WTC11 (cell line): Measurements from ENCODE around the gene RACK1. TPM values are rescaled to one million over a fixed set of nuclear protein-coding genes. Genes with fewer than 3 reads are reported as not detected.

Experiments
- ATAC-seq: fragments of 200-7000 bp; cut with Tn5 transposase; 2 replicates; pipeline ENCODE4 v1.10.0; 2021; ENCODE audit warnings: mild to moderate bottlenecking, moderate library complexity
- CTCF ChIA-PET: fragments of 300-600 bp; sonication (Branson Sonifier 250); formaldehyde crosslinking; loops from one replicate; lab custom pipeline; 2021; ENCODE audit warnings: antibody characterized with exemption; lab: Charles Lee
- POLR2A ChIA-PET: fragments of 350-600 bp; sonication (Branson Sonifier 250); formaldehyde crosslinking; loops from one replicate; lab custom pipeline; 2021; ENCODE audit warnings: antibody characterized with exemption; lab: Charles Lee
- DNase-seq: peaks from one replicate; pipeline ENCODE4 v3.0.0; 2021; ENCODE audit warnings: low spot score
- H3K27ac Mint-ChIP-seq: 2 replicates; pipeline ENCODE4 v1.8.0; 2021; ENCODE audit warnings: mixed read lengths
- H3K27me3 Mint-ChIP-seq: 2 replicates; pipeline ENCODE4 v1.8.0; 2021; ENCODE audit warnings: low read depth, mild to moderate bottlenecking, moderate library complexity, mixed read lengths
- H3K36me3 Mint-ChIP-seq: 2 replicates; pipeline ENCODE4 v1.8.0; 2021; ENCODE audit warnings: mixed read lengths
- H3K4me1 Mint-ChIP-seq: 2 replicates; pipeline ENCODE4 v1.8.0; 2022; ENCODE audit warnings: mixed read lengths
- H3K4me3 Mint-ChIP-seq: 2 replicates; pipeline ENCODE4 v1.8.0; 2021; ENCODE audit warnings: mild to moderate bottlenecking, moderate library complexity, mixed read lengths
- H3K9me3 Mint-ChIP-seq: 2 replicates; pipeline ENCODE4 v1.8.0; 2021; ENCODE audit warnings: mixed read lengths
- CREM ChIP-seq: sonication (generic); formaldehyde crosslinking; IDR thresholded peaks from 2 replicates; pipeline ENCODE4 v1.8.1; 2022; ENCODE audit warnings: mild to moderate bottlenecking, missing genetic modification reagents, moderate library complexity
- E2F5 ChIP-seq: sonication (generic); formaldehyde crosslinking; IDR thresholded peaks from 2 replicates; pipeline ENCODE4 v1.8.1; 2022; ENCODE audit warnings: mild to moderate bottlenecking, moderate library complexity, missing genetic modification reagents
- GABPB1 ChIP-seq: sonication (generic); formaldehyde crosslinking; IDR thresholded peaks from 2 replicates; pipeline ENCODE4 v1.8.1; 2023; ENCODE audit warnings: mild to moderate bottlenecking, missing genetic modification reagents
- GRHL2 ChIP-seq: fragments of 250-450 bp; sonication (Bioruptor Pico); IDR thresholded peaks from 2 replicates; pipeline ENCODE4 v1.8.0; 2022; ENCODE audit warnings: mild to moderate bottlenecking, moderate library complexity; ENCODE audit not compliant: insufficient replicate concordance, severe bottlenecking
- HMGXB4 ChIP-seq: sonication (generic); formaldehyde crosslinking; IDR thresholded peaks from 2 replicates; pipeline ENCODE4 v1.8.1; 2023; ENCODE audit warnings: mild to moderate bottlenecking, moderate library complexity, missing genetic modification reagents
- JAZF1 ChIP-seq: fragments of 250-450 bp; sonication (Bioruptor Pico); IDR thresholded peaks from 2 replicates; pipeline ENCODE4 v1.9.0; 2021; ENCODE audit warnings: moderate library complexity, mild to moderate bottlenecking, inconsistent platforms
- MYBL2 ChIP-seq: sonication (generic); formaldehyde crosslinking; IDR thresholded peaks from 2 replicates; pipeline ENCODE4 v1.8.1; 2023; ENCODE audit warnings: mild to moderate bottlenecking, moderate library complexity, missing genetic modification reagents
- NFATC4 ChIP-seq: fragments of 250-450 bp; sonication (Bioruptor Pico); IDR thresholded peaks from 2 replicates; pipeline ENCODE4 v1.9.0; 2021; ENCODE audit warnings: mild to moderate bottlenecking
- NR1H2 ChIP-seq: sonication (generic); formaldehyde crosslinking; IDR thresholded peaks from 2 replicates; pipeline ENCODE4 v1.9.0; 2021; ENCODE audit warnings: mild to moderate bottlenecking, moderate library complexity, missing genetic modification reagents
- PREB ChIP-seq: sonication (generic); formaldehyde crosslinking; IDR thresholded peaks from 2 replicates; pipeline ENCODE4 v1.8.1; 2022; ENCODE audit warnings: mild to moderate bottlenecking, missing genetic modification reagents, moderate library complexity, borderline replicate concordance
- PRRX2 ChIP-seq: fragments of 250-450 bp; sonication (Bioruptor Pico); IDR thresholded peaks from 2 replicates; pipeline ENCODE4 v1.8.0; 2021; ENCODE audit warnings: mild to moderate bottlenecking
- SOX15 ChIP-seq: fragments of 250-450 bp; sonication (Bioruptor Pico); IDR thresholded peaks from 2 replicates; pipeline ENCODE4 v1.9.0; 2021; ENCODE audit warnings: mild to moderate bottlenecking
- SP1 ChIP-seq: sonication (generic); formaldehyde crosslinking; conservative IDR thresholded peaks from 2 replicates; pipeline ENCODE4 v1.8.1; 2022; ENCODE audit warnings: missing genetic modification reagents
- TEAD1 ChIP-seq: sonication (generic); formaldehyde crosslinking; IDR thresholded peaks from 2 replicates; pipeline ENCODE4 v1.8.0; 2022; ENCODE audit warnings: mild to moderate bottlenecking, missing genetic modification reagents
- ZNF317 ChIP-seq: sonication (generic); formaldehyde crosslinking; IDR thresholded peaks from 2 replicates; pipeline ENCODE4 v1.8.1; 2023; ENCODE audit warnings: low read depth, mild to moderate bottlenecking, moderate library complexity, missing genetic modification reagents, borderline replicate concordance
- total RNA-seq: library from RNA; stranded (reverse); gene quantifications from 3 replicates; pipeline ENCODE4 v1.2.3, GENCODE V29; 2021
- TF ChIP-seq, protein P1 (sequence below): sonication (generic); formaldehyde crosslinking; IDR thresholded peaks from 2 replicates; pipeline ENCODE4 v1.8.0; 2023; ENCODE audit warnings: missing genetic modification reagents, mild to moderate bottlenecking, borderline replicate concordance
- TF ChIP-seq, protein P2 (sequence below): sonication (generic); formaldehyde crosslinking; conservative IDR thresholded peaks from 2 replicates; pipeline ENCODE4 v1.8.1; 2022; ENCODE audit warnings: mild to moderate bottlenecking, missing genetic modification reagents
- TF ChIP-seq, protein P3 (sequence below): fragments of 200-600 bp; IDR thresholded peaks from 2 replicates; pipeline ENCODE4 v1.8.0; 2022; ENCODE audit warnings: antibody characterized with exemption
- TF ChIP-seq, protein P4 (sequence below): sonication (generic); formaldehyde crosslinking; IDR thresholded peaks from 2 replicates; pipeline ENCODE4 v1.8.1; 2022; ENCODE audit warnings: low read depth, missing genetic modification reagents, borderline replicate concordance
- TF ChIP-seq, protein P5 (sequence below): sonication (generic); formaldehyde crosslinking; IDR thresholded peaks from 2 replicates; pipeline ENCODE4 v1.8.0; 2022; ENCODE audit warnings: mild to moderate bottlenecking, missing genetic modification reagents

RACK1 gene
- total RNA-seq, 1 experiment from 2014 or later, result 2,360 TPM

GRCh38 chr5:181207960-181208253 lies 35.8 kb downstream of the RACK1 start (continued):
- TF ChIP-seq, protein P1, sequence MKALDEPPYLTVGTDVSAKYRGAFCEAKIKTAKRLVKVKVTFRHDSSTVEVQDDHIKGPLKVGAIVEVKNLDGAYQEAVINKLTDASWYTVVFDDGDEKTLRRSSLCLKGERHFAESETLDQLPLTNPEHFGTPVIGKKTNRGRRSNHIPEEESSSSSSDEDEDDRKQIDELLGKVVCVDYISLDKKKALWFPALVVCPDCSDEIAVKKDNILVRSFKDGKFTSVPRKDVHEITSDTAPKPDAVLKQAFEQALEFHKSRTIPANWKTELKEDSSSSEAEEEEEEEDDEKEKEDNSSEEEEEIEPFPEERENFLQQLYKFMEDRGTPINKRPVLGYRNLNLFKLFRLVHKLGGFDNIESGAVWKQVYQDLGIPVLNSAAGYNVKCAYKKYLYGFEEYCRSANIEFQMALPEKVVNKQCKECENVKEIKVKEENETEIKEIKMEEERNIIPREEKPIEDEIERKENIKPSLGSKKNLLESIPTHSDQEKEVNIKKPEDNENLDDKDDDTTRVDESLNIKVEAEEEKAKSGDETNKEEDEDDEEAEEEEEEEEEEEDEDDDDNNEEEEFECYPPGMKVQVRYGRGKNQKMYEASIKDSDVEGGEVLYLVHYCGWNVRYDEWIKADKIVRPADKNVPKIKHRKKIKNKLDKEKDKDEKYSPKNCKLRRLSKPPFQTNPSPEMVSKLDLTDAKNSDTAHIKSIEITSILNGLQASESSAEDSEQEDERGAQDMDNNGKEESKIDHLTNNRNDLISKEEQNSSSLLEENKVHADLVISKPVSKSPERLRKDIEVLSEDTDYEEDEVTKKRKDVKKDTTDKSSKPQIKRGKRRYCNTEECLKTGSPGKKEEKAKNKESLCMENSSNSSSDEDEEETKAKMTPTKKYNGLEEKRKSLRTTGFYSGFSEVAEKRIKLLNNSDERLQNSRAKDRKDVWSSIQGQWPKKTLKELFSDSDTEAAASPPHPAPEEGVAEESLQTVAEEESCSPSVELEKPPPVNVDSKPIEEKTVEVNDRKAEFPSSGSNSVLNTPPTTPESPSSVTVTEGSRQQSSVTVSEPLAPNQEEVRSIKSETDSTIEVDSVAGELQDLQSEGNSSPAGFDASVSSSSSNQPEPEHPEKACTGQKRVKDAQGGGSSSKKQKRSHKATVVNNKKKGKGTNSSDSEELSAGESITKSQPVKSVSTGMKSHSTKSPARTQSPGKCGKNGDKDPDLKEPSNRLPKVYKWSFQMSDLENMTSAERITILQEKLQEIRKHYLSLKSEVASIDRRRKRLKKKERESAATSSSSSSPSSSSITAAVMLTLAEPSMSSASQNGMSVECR, result no peak
- TF ChIP-seq, all 79 proteins: peak for 4

- POLR2A ChIA-PET, result interaction anchor here (0.5 to 1.8 kb wide), 7 partner anchors 9 to 44 kb away, joined by 3 to 11 read pairs (median 4); partner anchors contain the start of genes RACK1 and TRIM41
- H3K4me1 Mint-ChIP-seq, result peaks cover 18% of the 10 kb centered on the region
- peak; percentile 88 for DNase-seq
- peak overlapping the region; percentile 52 for H3K27ac Mint-ChIP-seq
- CTCF ChIA-PET, result interaction anchor here (0.7 to 4.6 kb wide), 7 partner anchors 11 to 69 kb away, joined by 3 to 42 read pairs (median 6); partner anchors contain the start of gene TRIM41
- H3K9me3 Mint-ChIP-seq, result no peaks in the 10 kb centered on the region
- peak overlapping the region; percentile 94 for H3K4me3 Mint-ChIP-seq
- TF ChIP-seq SP1 (CRISPR knock-in tag) (0 out of 2 replicates have a peak, but pooled peaks have one; percentile 29), JAZF1 (CRISPR knock-in tag) (no peak), ZNF317 (no peak), HMGXB4 (CRISPR knock-in tag) (peak; percentile 22; the same call in 1 of the 2 replicates), MYBL2 (0 out of 2 replicates have a peak, but pooled peaks have one; percentile 42), E2F5 (no peak), TEAD1 (no peak), CREM (CRISPR knock-in tag) (no peak; the same call in 1 of the 2 replicates), PREB (CRISPR knock-in tag) (no peak), GRHL2 (no peak), SOX15 (CRISPR knock-in tag) (no peak), GABPB1 (CRISPR knock-in tag) (no peak), NFATC4 (0 out of 2 replicates have a peak, but pooled peaks have one; percentile 48), NR1H2 (CRISPR knock-in tag) (no peak), PRRX2 (0 out of 2 replicates have a peak, but pooled peaks have one; percentile 39)
- TF ChIP-seq, protein P2, sequence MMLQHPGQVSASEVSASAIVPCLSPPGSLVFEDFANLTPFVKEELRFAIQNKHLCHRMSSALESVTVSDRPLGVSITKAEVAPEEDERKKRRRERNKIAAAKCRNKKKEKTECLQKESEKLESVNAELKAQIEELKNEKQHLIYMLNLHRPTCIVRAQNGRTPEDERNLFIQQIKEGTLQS, result no peak
- TF ChIP-seq, protein P3, sequence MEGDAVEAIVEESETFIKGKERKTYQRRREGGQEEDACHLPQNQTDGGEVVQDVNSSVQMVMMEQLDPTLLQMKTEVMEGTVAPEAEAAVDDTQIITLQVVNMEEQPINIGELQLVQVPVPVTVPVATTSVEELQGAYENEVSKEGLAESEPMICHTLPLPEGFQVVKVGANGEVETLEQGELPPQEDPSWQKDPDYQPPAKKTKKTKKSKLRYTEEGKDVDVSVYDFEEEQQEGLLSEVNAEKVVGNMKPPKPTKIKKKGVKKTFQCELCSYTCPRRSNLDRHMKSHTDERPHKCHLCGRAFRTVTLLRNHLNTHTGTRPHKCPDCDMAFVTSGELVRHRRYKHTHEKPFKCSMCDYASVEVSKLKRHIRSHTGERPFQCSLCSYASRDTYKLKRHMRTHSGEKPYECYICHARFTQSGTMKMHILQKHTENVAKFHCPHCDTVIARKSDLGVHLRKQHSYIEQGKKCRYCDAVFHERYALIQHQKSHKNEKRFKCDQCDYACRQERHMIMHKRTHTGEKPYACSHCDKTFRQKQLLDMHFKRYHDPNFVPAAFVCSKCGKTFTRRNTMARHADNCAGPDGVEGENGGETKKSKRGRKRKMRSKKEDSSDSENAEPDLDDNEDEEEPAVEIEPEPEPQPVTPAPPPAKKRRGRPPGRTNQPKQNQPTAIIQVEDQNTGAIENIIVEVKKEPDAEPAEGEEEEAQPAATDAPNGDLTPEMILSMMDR, result no peak
- TF ChIP-seq, protein P4, sequence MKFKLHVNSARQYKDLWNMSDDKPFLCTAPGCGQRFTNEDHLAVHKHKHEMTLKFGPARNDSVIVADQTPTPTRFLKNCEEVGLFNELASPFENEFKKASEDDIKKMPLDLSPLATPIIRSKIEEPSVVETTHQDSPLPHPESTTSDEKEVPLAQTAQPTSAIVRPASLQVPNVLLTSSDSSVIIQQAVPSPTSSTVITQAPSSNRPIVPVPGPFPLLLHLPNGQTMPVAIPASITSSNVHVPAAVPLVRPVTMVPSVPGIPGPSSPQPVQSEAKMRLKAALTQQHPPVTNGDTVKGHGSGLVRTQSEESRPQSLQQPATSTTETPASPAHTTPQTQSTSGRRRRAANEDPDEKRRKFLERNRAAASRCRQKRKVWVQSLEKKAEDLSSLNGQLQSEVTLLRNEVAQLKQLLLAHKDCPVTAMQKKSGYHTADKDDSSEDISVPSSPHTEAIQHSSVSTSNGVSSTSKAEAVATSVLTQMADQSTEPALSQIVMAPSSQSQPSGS (CRISPR knock-in tag), result no peak
- TF ChIP-seq, protein P5, sequence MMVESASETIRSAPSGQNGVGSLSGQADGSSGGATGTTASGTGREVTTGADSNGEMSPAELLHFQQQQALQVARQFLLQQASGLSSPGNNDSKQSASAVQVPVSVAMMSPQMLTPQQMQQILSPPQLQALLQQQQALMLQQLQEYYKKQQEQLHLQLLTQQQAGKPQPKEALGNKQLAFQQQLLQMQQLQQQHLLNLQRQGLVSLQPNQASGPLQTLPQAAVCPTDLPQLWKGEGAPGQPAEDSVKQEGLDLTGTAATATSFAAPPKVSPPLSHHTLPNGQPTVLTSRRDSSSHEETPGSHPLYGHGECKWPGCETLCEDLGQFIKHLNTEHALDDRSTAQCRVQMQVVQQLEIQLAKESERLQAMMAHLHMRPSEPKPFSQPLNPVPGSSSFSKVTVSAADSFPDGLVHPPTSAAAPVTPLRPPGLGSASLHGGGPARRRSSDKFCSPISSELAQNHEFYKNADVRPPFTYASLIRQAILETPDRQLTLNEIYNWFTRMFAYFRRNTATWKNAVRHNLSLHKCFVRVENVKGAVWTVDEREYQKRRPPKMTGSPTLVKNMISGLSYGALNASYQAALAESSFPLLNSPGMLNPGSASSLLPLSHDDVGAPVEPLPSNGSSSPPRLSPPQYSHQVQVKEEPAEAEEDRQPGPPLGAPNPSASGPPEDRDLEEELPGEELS, result peak; percentile 22; the same call in 1 of the 2 replicates
- peak; percentile 53 for ATAC-seq
- H3K27me3 Mint-ChIP-seq, result peaks cover 49% of the 10 kb centered on the region
- H3K36me3 Mint-ChIP-seq, result peaks cover 6% of the 10 kb centered on the region; the same call in 1 of the 2 replicates
Measured at GRCh38 chr5:181207214-181207959, 36.3 kb downstream of the RACK1 start.
